ENCODE results near the gene SHPK.

GRCh38 chr17:3583456-3583855 lies 52.6 kb downstream of the SHPK start:
- TF ChIP-seq, protein P1, sequence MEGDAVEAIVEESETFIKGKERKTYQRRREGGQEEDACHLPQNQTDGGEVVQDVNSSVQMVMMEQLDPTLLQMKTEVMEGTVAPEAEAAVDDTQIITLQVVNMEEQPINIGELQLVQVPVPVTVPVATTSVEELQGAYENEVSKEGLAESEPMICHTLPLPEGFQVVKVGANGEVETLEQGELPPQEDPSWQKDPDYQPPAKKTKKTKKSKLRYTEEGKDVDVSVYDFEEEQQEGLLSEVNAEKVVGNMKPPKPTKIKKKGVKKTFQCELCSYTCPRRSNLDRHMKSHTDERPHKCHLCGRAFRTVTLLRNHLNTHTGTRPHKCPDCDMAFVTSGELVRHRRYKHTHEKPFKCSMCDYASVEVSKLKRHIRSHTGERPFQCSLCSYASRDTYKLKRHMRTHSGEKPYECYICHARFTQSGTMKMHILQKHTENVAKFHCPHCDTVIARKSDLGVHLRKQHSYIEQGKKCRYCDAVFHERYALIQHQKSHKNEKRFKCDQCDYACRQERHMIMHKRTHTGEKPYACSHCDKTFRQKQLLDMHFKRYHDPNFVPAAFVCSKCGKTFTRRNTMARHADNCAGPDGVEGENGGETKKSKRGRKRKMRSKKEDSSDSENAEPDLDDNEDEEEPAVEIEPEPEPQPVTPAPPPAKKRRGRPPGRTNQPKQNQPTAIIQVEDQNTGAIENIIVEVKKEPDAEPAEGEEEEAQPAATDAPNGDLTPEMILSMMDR (tag by site-specific recombination; IDR thresholded peaks at IDR 0.05), result no peak
- TF ChIP-seq ZNF223 (tag by site-specific recombination; IDR thresholded peaks at IDR 0.05), result no peak
- TF ChIP-seq, protein P2, sequence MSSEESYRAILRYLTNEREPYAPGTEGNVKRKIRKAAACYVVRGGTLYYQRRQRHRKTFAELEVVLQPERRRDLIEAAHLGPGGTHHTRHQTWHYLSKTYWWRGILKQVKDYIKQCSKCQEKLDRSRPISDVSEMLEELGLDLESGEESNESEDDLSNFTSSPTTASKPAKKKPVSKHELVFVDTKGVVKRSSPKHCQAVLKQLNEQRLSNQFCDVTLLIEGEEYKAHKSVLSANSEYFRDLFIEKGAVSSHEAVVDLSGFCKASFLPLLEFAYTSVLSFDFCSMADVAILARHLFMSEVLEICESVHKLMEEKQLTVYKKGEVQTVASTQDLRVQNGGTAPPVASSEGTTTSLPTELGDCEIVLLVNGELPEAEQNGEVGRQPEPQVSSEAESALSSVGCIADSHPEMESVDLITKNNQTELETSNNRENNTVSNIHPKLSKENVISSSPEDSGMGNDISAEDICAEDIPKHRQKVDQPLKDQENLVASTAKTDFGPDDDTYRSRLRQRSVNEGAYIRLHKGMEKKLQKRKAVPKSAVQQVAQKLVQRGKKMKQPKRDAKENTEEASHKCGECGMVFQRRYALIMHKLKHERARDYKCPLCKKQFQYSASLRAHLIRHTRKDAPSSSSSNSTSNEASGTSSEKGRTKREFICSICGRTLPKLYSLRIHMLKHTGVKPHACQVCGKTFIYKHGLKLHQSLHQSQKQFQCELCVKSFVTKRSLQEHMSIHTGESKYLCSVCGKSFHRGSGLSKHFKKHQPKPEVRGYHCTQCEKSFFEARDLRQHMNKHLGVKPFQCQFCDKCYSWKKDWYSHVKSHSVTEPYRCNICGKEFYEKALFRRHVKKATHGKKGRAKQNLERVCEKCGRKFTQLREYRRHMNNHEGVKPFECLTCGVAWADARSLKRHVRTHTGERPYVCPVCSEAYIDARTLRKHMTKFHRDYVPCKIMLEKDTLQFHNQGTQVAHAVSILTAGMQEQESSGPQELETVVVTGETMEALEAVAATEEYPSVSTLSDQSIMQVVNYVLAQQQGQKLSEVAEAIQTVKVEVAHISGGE (tag by site-specific recombination; conservative IDR thresholded peaks at IDR 0.05; ENCODE audit: low read depth), result no peak
- TF ChIP-seq ZNF561 (tag by site-specific recombination; IDR thresholded peaks at IDR 0.05; ENCODE audit: borderline replicate concordance), result no peak
- no peak for TF ChIP-seq ZBTB44 (tag by site-specific recombination; IDR thresholded peaks at IDR 0.05)
- TF ChIP-seq SCRT1 (tag by site-specific recombination; IDR thresholded peaks at IDR 0.05; ENCODE audit: borderline replicate concordance), result no peak
- TF ChIP-seq ZNF248 (tag by site-specific recombination; IDR thresholded peaks at IDR 0.05), result no peak
- TF ChIP-seq, protein P3, sequence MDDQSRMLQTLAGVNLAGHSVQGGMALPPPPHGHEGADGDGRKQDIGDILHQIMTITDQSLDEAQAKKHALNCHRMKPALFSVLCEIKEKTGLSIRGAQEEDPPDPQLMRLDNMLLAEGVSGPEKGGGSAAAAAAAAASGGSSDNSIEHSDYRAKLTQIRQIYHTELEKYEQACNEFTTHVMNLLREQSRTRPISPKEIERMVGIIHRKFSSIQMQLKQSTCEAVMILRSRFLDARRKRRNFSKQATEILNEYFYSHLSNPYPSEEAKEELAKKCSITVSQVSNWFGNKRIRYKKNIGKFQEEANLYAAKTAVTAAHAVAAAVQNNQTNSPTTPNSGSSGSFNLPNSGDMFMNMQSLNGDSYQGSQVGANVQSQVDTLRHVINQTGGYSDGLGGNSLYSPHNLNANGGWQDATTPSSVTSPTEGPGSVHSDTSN (CRISPR knock-in tag; IDR thresholded peaks at IDR 0.05), result no peak
- TF ChIP-seq ZNF274 (IDR thresholded peaks at IDR 0.05; ENCODE audit: low read length), result no peak
- TF ChIP-seq ZNF274 (tag by site-specific recombination; IDR thresholded peaks at IDR 0.05; ENCODE audit: borderline replicate concordance), result no peak

Data from HEK293 (cell line).